ENCODE data around the gene THY1.

DNA sequence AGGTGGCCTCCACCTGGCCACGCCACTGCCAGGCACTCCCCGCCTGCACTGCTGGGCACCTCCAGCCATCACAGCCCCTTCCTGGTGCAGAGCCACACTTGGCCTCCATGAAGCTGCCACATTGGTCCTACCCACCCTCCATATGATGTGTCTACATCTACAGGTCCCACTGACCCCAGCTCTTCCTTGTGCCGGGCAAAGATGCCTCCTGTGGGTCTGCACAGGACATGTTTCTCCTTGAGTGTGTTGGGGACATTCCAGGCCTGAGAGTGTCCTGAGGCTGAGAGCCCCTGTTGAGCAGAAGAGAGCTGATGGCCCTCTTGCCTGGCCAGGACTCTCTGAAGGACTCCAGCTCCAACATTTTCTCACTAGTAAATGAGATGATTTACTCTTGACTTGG, 7.5 kb downstream of the THY1 start:
- TF ChIP-seq, protein P1, sequence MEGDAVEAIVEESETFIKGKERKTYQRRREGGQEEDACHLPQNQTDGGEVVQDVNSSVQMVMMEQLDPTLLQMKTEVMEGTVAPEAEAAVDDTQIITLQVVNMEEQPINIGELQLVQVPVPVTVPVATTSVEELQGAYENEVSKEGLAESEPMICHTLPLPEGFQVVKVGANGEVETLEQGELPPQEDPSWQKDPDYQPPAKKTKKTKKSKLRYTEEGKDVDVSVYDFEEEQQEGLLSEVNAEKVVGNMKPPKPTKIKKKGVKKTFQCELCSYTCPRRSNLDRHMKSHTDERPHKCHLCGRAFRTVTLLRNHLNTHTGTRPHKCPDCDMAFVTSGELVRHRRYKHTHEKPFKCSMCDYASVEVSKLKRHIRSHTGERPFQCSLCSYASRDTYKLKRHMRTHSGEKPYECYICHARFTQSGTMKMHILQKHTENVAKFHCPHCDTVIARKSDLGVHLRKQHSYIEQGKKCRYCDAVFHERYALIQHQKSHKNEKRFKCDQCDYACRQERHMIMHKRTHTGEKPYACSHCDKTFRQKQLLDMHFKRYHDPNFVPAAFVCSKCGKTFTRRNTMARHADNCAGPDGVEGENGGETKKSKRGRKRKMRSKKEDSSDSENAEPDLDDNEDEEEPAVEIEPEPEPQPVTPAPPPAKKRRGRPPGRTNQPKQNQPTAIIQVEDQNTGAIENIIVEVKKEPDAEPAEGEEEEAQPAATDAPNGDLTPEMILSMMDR (IDR thresholded peaks at IDR 0.05): no peak
- TF ChIP-seq POLR2AphosphoS5 (IDR thresholded peaks at IDR 0.05) (no peak), POLR2A (IDR thresholded peaks at IDR 0.05) (no peak), EP300 (IDR thresholded peaks at IDR 0.05) (no peak)

Measured in sigmoid colon (tissue), 4 donors.